Left lung (tissue), 10 donors: ENCODE data around the gene COX7A2L. TPM values are rescaled to one million over a fixed set of nuclear protein-coding genes. Genes with fewer than 3 reads are reported as not detected.
A peak's percentile ranks its signal among the peaks of the same experiment; 100 is the strongest.

ENCODE experiments used
- ATAC-seq: fragments of 200-7000 bp; cut with Tn5 transposase; one replicate; pipeline ENCODE4 v1.9.1; 2020; ENCODE audit warnings: moderate library complexity
- DNase-seq, 4 donors: peaks; one replicate each; pipeline ENCODE4 v3.0.0-alpha.2; 2013 to 2020
- H3K27ac ChIP-seq, 2 donors: fragments of 200-600 bp; sonication (generic) in 1 of 2; one replicate each; pipeline versions ENCODE4 v1.5.0 to v1.8.0; 2020 to 2021
- H3K27me3 ChIP-seq, 2 donors: fragments of 200-600 bp; sonication (generic) in 1 of 2; one replicate each; pipeline versions ENCODE4 v1.5.0 to v1.8.0; 2020 to 2021
- H3K36me3 ChIP-seq, 2 donors: fragments of 200-600 bp; sonication (generic) in 1 of 2; one replicate each; pipeline versions ENCODE4 v1.5.0 to v1.8.0; 2020 to 2021
- H3K4me1 ChIP-seq, 2 donors: fragments of 200-600 bp; one replicate each; pipeline ENCODE4 v1.8.0; 2021
- H3K4me3 ChIP-seq, 2 donors: fragments of 200-600 bp; sonication (generic) in 1 of 2; one replicate each; pipeline versions ENCODE4 v1.5.0 to v1.8.0; 2020 to 2021; ENCODE audit warnings: mild to moderate bottlenecking in 1 of 2
- H3K9me3 ChIP-seq, 2 donors: fragments of 200-600 bp; sonication (generic) in 1 of 2; one replicate each; pipeline versions ENCODE4 v1.5.0 to v1.8.0; 2020 to 2021
- intact Hi-C, 2 donors: fragments of 100-400 bp; cut with DNase I; formaldehyde crosslinking; loops; one replicate each; pipeline versions ENCODE4 v1.11.2 to v1.14.2; 2022
- polyA plus RNA-seq, 6 donors: library from polyadenylated mRNA; unstranded; fragments of 120-200 nt; gene quantifications; one replicate each; pipeline ENCODE4 v1.2.1, GENCODE V29; 2013; ENCODE audit not compliant: insufficient read length in 6 of 6
- total RNA-seq, 2 donors: library from RNA; stranded (reverse); fragmentation: NEBNext Ultra II Directional; extraction: Animal tissue kit (Norgen Biotek cat#: 25700); gene quantifications; one replicate each; pipeline ENCODE4 v1.2.1, GENCODE V29; 2021
- TF ChIP-seq, protein P1 (sequence below), 2 donors: fragments of 200-600 bp; sonication (generic) in 1 of 2; IDR thresholded peaks; one replicate each; pipeline versions ENCODE4 v1.5.0 to v1.8.0; 2021; ENCODE audit warnings: antibody characterized with exemption in 2 of 2
- donor health status: DM: no; HTN: yes; CAD: no.
- donor health status: DM: no; HTN: no; CAD: no.

Gene COX7A2L
- total and polyA plus RNA-seq, 8 donors: 80.0 to 193 (median 171) TPM

DNA sequence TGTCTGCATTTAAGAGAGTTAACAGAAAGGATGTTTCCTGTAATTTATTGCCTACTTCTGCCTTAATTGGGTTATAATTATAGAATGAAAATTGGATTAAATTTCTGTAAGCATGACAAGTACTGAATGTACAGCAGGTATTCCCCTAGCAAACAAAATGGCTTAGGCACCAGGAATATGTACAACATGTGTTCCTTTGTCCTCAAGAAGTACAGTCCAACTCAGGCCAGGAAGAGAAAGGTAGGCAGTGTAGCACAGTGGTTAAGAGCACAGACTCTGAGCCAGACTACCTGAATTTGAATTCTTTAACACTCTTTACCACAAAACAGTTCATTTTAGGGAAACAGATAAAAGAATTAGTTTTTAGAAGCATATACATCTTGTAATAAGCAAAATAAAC lies 43.1 kb downstream of the COX7A2L start:
- ATAC-seq (no peak), DNase-seq (no peak)
- Histone ChIP-seq H3K27ac (no peak overlapping the region), H3K4me3 (no peak overlapping the region), H3K36me3 (peaks cover 0 to 52% of the 10 kb centered on the region in 2 donors), H3K4me1 (peaks cover 0 to 20% of the 10 kb centered on the region in 2 donors), H3K27me3 (no peaks in the 10 kb centered on the region), H3K9me3 (no peaks in the 10 kb centered on the region)
- TF ChIP-seq, protein P1, sequence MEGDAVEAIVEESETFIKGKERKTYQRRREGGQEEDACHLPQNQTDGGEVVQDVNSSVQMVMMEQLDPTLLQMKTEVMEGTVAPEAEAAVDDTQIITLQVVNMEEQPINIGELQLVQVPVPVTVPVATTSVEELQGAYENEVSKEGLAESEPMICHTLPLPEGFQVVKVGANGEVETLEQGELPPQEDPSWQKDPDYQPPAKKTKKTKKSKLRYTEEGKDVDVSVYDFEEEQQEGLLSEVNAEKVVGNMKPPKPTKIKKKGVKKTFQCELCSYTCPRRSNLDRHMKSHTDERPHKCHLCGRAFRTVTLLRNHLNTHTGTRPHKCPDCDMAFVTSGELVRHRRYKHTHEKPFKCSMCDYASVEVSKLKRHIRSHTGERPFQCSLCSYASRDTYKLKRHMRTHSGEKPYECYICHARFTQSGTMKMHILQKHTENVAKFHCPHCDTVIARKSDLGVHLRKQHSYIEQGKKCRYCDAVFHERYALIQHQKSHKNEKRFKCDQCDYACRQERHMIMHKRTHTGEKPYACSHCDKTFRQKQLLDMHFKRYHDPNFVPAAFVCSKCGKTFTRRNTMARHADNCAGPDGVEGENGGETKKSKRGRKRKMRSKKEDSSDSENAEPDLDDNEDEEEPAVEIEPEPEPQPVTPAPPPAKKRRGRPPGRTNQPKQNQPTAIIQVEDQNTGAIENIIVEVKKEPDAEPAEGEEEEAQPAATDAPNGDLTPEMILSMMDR (IDR thresholded peaks at IDR 0.05): no peak
- intact Hi-C loops: no loop called here

DNA sequence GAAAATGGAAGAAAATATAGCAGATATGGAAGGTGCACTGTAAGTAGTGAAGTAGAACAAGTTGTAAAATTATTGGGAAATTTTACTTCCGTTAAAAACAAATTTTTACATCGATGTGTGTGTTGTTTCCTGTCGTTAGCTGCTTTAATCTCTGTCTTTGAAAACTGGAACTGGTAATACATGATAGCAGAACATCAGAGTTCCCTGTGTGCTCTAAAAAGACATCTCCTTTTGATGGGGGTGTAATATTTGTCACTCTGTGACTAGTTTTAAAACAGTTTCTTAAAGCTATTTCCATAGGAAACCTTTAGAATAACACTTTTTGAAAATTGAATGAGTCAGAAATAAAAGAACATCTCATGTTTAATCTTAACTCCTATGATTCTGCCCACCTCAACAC lies 43.5 kb downstream of the COX7A2L start:
- Histone ChIP-seq H3K27me3 (no peaks in the 10 kb centered on the region), H3K4me1 (peaks cover 0 to 20% of the 10 kb centered on the region in 2 donors), H3K36me3 (peaks cover 0 to 52% of the 10 kb centered on the region in 2 donors), H3K4me3 (no peak overlapping the region), H3K27ac (no peak overlapping the region), H3K9me3 (no peaks in the 10 kb centered on the region)
- TF ChIP-seq, protein P1 (IDR thresholded peaks at IDR 0.05): no peak
- no peak for DNase-seq
- intact Hi-C loops: no loop called here
- no peak for ATAC-seq

DNA sequence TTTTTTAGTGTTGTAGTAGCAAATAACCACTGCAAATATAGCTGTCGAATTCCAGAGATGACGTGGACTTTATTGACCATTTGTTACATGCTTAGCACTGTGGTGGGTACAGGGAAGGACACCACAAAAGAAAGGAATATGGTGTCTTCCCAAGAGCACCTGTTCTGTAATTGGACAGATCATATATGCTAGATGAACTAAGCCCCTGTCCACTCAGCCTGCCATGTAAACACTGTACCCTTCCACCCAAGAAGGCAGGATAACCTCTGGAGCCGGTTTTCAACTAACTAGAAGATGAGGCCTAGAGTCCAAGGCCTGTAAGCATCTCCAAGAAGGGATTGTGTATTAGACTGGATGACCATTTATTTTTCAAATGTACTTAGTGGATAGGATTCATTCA lies 44.1 kb downstream of the COX7A2L start:
- Histone ChIP-seq H3K4me3 (no peak overlapping the region), H3K36me3 (peaks cover 0 to 52% of the 10 kb centered on the region in 2 donors), H3K9me3 (no peaks in the 10 kb centered on the region), H3K27ac (no peak overlapping the region), H3K4me1 (peaks cover 0 to 20% of the 10 kb centered on the region in 2 donors), H3K27me3 (no peaks in the 10 kb centered on the region)
- intact Hi-C loops: no loop called here
- ATAC-seq: no peak
- no peak for DNase-seq
- TF ChIP-seq, protein P1 (IDR thresholded peaks at IDR 0.05): no peak

DNA sequence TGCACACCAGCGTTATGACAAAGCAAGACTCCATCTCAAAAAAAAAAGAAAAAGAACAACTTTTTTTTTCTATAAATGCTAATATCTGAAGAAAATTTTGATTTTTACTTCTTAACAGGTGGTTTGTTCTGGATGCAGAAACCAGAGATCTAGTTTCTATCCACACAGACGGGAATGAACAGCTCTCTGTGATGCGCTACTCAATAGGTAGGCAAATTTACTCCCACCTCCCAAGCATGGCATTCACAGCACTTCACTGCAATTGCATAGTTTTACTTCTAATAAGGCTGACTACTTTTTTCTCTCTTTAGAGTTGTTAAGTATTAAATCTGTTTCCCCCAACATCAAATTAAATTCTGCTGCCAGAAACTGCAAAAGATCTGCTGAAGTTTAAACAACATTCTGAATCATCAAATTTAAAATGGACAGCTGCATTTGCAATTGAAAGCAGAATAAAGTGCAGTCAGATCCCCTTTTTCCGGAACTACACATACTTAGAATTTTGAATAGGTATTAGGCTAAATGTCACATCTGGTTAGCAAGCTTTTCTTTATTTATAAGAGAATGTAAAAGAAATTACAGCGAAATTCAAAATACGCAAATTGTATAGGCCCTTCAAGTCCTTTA lies 45.1 kb downstream of the COX7A2L start:
- TF ChIP-seq, protein P1 (IDR thresholded peaks at IDR 0.05): no peak
- no peak overlapping the region for H3K4me3 ChIP-seq
- intact Hi-C loops: no loop called here
- ATAC-seq: no peak
- H3K9me3 ChIP-seq: no peaks in the 10 kb centered on the region
- H3K4me1 ChIP-seq: peaks cover 0 to 20% of the 10 kb centered on the region in 2 donors
- H3K36me3 ChIP-seq: peaks cover 0 to 45% of the 10 kb centered on the region in 2 donors
- peak in 2 of 4 donors; percentile 52 to 56 for DNase-seq
- H3K27ac ChIP-seq: peak overlapping the region in 1 of 2 donors; percentile 53
- H3K27me3 ChIP-seq: no peaks in the 10 kb centered on the region

DNA sequence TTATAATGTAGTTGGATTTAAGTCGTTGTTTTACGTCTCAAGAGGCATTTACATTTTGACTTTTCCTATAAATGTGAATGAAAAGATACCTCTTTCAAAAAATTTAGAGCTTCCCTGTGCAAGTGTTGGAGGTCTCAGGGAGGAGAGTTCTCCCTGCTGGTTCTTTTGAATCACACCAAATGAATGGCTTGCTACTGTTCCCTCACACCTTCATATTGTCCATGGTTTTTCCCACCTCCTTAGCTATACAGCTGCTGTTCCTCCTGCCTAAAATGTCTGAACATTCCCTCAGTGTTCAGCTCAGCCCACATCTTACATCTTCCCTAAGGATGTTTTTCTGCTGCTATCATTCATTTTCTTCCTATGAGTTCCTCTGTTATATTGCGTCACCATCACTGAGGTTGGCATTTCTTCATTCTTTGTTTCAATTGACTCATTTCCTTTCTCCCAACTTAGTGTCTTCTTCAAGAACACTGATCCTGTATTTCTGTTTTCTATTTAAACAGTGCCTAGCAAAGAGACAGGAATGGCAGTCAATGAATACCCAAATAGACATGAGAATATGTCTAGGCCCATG lies 46.0 kb downstream of the COX7A2L start:
- H3K9me3 ChIP-seq: no peaks in the 10 kb centered on the region
- intact Hi-C loops: no loop called here
- peaks cover 0 to 20% of the 10 kb centered on the region in 2 donors for H3K4me1 ChIP-seq
- H3K36me3 ChIP-seq: peaks cover 0 to 38% of the 10 kb centered on the region in 2 donors
- TF ChIP-seq, protein P1 (IDR thresholded peaks at IDR 0.05): no peak
- ATAC-seq (no peak), DNase-seq (no peak)
- H3K27ac ChIP-seq: peak overlapping the region in 1 of 2 donors; percentile 53
- no peak overlapping the region for H3K4me3 ChIP-seq
- no peaks in the 10 kb centered on the region for H3K27me3 ChIP-seq
